GM13977 (cell line): ENCODE results near the gene SRSF6.
"Not testable (repeated sequence)": the region's sequence is repeated elsewhere in the genome, so short reads cannot be mapped to it uniquely, and the experiment has no call there.

Source experiments
- DNase-seq: peaks from one replicate; pipeline ENCODE4 v3.0.0; 2012; ENCODE audit warnings: low spot score
- in situ Hi-C: fragments of 300-500 bp; cut with MboI; formaldehyde crosslinking; loops from one replicate; pipeline ENCODE4 v1.12.0; 2022; ENCODE audit warnings: low sequenced_read_pairs, low pct_unique_long_range_greater_than_20kb, mixed read lengths, inconsistent platforms; ENCODE audit not compliant: unreplicated experiment
- TF ChIP-seq, protein P1 (sequence below): IDR thresholded peaks from 2 replicates; pipeline ENCODE4 v1.5.1; 2012; ENCODE audit warnings: mild to moderate bottlenecking, control low read depth; ENCODE audit not compliant: insufficient read depth; ENCODE audit errors: extremely low read depth, missing control alignments

SRSF6 gene

GRCh38 chr20:43457640-43458421 is at the start of gene SRSF6:
TSS of gene SRSF6 (plus strand) at chr20:43457896. CDS start at chr20:43458034, 138 bp downstream.
- in situ Hi-C loops = no loop called here
- peak; percentile 93 for DNase-seq
- TF ChIP-seq, protein P1, sequence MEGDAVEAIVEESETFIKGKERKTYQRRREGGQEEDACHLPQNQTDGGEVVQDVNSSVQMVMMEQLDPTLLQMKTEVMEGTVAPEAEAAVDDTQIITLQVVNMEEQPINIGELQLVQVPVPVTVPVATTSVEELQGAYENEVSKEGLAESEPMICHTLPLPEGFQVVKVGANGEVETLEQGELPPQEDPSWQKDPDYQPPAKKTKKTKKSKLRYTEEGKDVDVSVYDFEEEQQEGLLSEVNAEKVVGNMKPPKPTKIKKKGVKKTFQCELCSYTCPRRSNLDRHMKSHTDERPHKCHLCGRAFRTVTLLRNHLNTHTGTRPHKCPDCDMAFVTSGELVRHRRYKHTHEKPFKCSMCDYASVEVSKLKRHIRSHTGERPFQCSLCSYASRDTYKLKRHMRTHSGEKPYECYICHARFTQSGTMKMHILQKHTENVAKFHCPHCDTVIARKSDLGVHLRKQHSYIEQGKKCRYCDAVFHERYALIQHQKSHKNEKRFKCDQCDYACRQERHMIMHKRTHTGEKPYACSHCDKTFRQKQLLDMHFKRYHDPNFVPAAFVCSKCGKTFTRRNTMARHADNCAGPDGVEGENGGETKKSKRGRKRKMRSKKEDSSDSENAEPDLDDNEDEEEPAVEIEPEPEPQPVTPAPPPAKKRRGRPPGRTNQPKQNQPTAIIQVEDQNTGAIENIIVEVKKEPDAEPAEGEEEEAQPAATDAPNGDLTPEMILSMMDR = no peak

- TF ChIP-seq, protein P1 = peak; percentile 77
- in situ Hi-C loops = loop anchor here (25.0 kb wide), 1 partner anchor 1672 kb away; no protein-coding TSS in a partner anchor
- DNase-seq = no peak
Observed at GRCh38 chr20:43408848-43409576, 48.7 kb upstream of the SRSF6 start.

DNA sequence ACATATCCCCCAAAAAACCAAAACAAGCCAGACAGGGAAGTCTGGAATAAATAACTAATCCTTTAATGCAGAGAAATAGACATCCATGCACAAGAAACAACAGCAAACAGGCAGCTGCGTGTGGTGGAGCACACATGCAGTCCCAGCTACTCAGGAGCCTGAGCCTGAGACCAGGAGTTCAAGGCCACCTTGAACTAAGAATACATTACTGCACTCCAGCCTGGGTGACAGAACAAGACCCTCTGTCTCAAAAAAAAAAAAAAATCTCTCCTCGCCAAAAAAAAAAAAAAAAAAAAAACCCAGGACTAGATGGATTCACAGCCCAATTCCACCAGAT is 48.2 kb upstream of the SRSF6 start:
- in situ Hi-C loops = loop anchor here (25.0 kb wide), 1 partner anchor 1672 kb away; no protein-coding TSS in a partner anchor
- TF ChIP-seq, protein P1 = no peak
- no peak for DNase-seq

DNA sequence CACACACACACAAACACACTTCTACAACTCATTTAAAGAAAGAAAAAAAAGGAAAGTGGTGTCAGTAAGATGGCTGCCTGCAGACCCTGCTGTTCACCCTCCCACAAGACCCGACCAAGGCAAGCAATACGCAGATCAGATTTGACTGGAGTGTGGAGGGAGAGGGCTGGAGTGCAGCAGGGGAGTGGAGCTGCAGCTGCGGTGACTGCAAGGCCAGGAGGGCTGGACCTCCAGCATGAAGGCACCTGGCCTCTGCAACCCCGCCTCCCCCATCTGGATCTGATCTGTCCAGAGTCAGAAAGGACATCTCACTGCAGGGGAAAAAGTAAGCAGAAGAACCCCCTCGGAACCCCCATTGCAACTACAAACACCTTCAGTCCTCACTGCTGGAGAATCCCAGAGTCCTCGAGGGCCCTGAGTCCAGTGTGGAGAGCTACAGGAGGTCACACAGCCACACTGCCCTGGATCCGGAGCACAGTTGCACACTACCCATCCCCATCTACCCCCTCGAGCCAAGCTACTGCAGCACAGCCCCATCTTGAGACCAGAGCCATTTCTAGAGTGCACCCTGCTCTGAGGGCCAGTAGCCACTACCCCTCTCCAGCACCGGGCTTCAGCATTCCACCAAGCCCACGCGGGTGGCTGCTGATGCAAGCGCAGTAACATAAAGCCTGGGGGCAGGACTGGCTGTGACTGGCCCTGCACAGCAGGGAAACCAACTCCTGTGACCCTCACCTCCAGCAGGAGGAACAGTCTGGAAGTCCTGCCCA is 41.9 kb upstream of the SRSF6 start:
- in situ Hi-C loops = loop anchor here (25.0 kb wide), 1 partner anchor 1679 kb away; no protein-coding TSS in a partner anchor
- TF ChIP-seq, protein P1 = no peak
- no peak for DNase-seq

DNA sequence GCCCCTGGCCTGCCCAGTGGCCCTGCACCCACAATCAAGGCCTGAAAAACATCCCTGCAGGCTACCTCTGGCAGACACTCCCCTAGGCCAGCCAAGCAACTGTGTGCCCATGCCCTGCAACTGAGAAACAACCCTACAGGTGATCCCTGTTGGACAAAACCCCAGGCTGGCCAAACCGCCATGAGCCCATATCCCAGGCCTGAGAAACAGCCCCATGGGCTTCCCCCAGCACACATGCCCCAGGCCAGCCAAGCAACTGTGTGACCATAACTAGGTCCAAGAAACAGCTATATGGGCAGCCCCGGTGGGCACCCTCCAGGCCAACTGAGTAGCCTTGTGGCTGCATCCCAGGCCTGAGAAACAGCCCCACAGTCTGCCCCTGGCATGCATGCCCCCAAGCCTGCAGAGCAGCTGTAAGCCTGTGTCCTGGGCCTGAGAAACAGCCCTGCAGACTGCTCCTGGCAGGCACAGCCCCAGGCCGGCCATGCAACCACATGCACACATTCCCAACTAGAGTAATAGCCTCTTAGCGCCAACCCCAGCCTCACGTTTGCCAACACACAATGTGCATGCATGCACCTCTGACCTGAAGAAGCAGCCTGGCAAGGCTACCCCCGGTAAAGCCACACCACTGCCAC is 41.0 kb upstream of the SRSF6 start:
- in situ Hi-C loops = loop anchor here (25.0 kb wide), 1 partner anchor 1679 kb away; no protein-coding TSS in a partner anchor
- no peak for DNase-seq
- TF ChIP-seq, protein P1 = no peak

DNA sequence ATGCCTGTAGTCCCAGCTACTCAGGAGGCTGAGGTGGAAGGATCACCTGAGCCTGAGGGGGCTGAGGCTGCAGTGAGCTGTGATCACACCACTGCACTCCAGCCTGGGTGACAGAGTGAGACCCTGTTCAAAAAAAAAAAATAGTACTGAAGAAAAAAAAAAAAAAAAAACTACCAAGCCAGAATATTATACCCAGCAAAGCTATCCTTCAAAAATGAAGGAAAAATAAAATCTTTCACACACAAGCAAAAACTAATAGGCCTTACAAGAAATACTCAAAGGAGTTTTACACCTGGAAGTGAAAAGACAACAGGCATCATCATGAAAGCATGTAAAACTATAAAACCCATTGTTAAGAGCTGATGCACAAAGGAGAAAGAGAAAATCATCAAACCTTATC is 37.5 kb upstream of the SRSF6 start:
- no peak for DNase-seq
- in situ Hi-C loops = loop anchor here (25.0 kb wide), 1 partner anchor 1683 kb away; no protein-coding TSS in a partner anchor
- TF ChIP-seq, protein P1 = no peak

- in situ Hi-C loops = loop anchor here (25.0 kb wide), 1 partner anchor 1684 kb away; no protein-coding TSS in a partner anchor
- not testable (repeated sequence) for DNase-seq
Observed at GRCh38 chr20:43420913-43421312, 36.8 kb upstream of the SRSF6 start.
